BLaER1 treated with 17β-estradiol and CSF1 and Interleukin-3, amounts not matched to agents 10 nM and 100 nM (cell line): ENCODE measurements around the gene SNED1.

Experiments used
- H3K27ac ChIP-seq, 11 experiments: shearing (Covaris generic); formaldehyde crosslinking; 2 replicates each; pipeline ENCODE4 v1.8.1; 2022
- H3K27me3 ChIP-seq, 11 experiments: shearing (Covaris generic); formaldehyde crosslinking; 2 replicates each; pipeline ENCODE4 v1.8.1; 2022
- H3K36me3 ChIP-seq, 11 experiments: shearing (Covaris generic); formaldehyde crosslinking; 2 replicates each; pipeline ENCODE4 v1.8.1; 2022
- H3K4me1 ChIP-seq, 10 experiments: shearing (Covaris generic); formaldehyde crosslinking; 2 replicates each; pipeline ENCODE4 v1.8.1; 2022
- H3K4me2 ChIP-seq, 11 experiments: shearing (Covaris generic); formaldehyde crosslinking; 2 replicates each; pipeline ENCODE4 v1.8.1; 2022
- H3K4me3 ChIP-seq, 10 experiments: shearing (Covaris generic); formaldehyde crosslinking; 2 replicates each; pipeline ENCODE4 v1.8.1; 2022
- H3K9ac ChIP-seq, 11 experiments: shearing (Covaris generic); formaldehyde crosslinking; 2 replicates each; pipeline ENCODE4 v1.8.1; 2022
- H3K9me3 ChIP-seq, 11 experiments: shearing (Covaris generic); formaldehyde crosslinking; replicated peaks in 1 of 11; 2 replicates each; pipeline ENCODE4 v1.8.1; 2022
- H4K20me1 ChIP-seq, 11 experiments: shearing (Covaris generic); formaldehyde crosslinking; 2 replicates each; pipeline ENCODE4 v1.8.1; 2022
- Cebpa-rat ChIP-seq, 11 experiments: shearing (Covaris generic); IDR thresholded peaks; 2 replicates each; pipeline ENCODE4 v1.8.1; 2022

The SNED1 gene

GRCh38 chr2:241140445-241140840 is 142.0 kb downstream of the SNED1 start:
- Histone ChIP-seq H3K4me3 (no peak overlapping the region), H3K27me3 (no peaks in the 10 kb centered on the region), H3K9ac (no peak overlapping the region), H3K9me3 (no peaks in the 10 kb centered on the region), H3K4me2 (no peak overlapping the region), H3K27ac (no peak overlapping the region), H3K36me3 (peaks cover 17 to 88% (median 65%) of the 10 kb centered on the region in 11 experiments), H4K20me1 (peaks cover 0 to 54% (median 6%) of the 10 kb centered on the region in 11 experiments; a peak in 8 of 22 replicates), H3K4me1 (no peaks in the 10 kb centered on the region)
- no peak for TF ChIP-seq Cebpa-rat (IDR thresholded peaks at IDR 0.05)

- no peak overlapping the region for H3K9ac ChIP-seq
- no peak for TF ChIP-seq Cebpa-rat (IDR thresholded peaks at IDR 0.05)
- no peaks in the 10 kb centered on the region for H3K27me3 ChIP-seq
- H3K27ac ChIP-seq, result no peak overlapping the region
- H3K36me3 ChIP-seq, result peaks cover 17 to 80% (median 56%) of the 10 kb centered on the region in 11 experiments
- H4K20me1 ChIP-seq, result peaks cover 0 to 54% (median 6%) of the 10 kb centered on the region in 11 experiments; a peak in 8 of 22 replicates
- no peak overlapping the region for H3K4me3 ChIP-seq
- no peaks in the 10 kb centered on the region for H3K9me3 ChIP-seq
- peaks cover 0 to 2% (median 0%) of the 10 kb centered on the region in 10 experiments; a peak in 2 of 20 replicates for H3K4me1 ChIP-seq
- H3K4me2 ChIP-seq, result no peak overlapping the region
Observed at GRCh38 chr2:241141214-241141770, 142.9 kb downstream of the SNED1 start.

DNA sequence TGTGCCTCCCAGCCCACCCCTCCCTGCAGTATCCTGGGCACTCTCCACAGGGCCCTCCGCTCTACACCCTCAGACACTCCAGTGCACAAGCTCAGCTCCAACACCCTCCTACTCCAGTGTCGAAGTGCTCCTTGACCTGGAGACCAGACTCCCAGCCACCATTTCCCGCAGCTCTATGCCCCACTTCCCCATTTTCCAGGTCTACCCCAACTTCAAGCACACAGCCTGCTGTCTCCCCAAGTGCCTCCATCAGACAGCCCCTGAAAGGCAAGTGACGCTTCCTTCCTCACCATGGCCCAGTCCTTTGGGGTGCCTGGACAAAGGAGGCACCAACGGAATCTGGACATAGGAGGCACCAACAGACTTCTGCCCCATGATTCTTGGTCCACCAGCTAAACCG is 143.6 kb downstream of the SNED1 start:
- Histone ChIP-seq H3K4me3 (no peak overlapping the region), H3K27ac (no peak overlapping the region), H3K27me3 (no peaks in the 10 kb centered on the region), H3K4me1 (peaks cover 0 to 7% (median 0%) of the 10 kb centered on the region in 10 experiments; a peak in 2 of 20 replicates), H3K9ac (no peak overlapping the region), H4K20me1 (peaks cover 0 to 54% (median 10%) of the 10 kb centered on the region in 11 experiments; a peak in 8 of 22 replicates), H3K4me2 (no peak overlapping the region), H3K9me3 (no peaks in the 10 kb centered on the region), H3K36me3 (peaks cover 13 to 73% (median 50%) of the 10 kb centered on the region in 11 experiments)
- TF ChIP-seq Cebpa-rat (IDR thresholded peaks at IDR 0.05), result no peak

GRCh38 chr2:241142593-241142992 is 144.2 kb downstream of the SNED1 start:
- Histone ChIP-seq H3K4me3 (no peak overlapping the region), H3K9me3 (no peaks in the 10 kb centered on the region), H3K9ac (no peak overlapping the region), H3K27me3 (no peaks in the 10 kb centered on the region), H3K4me2 (no peak overlapping the region), H3K4me1 (peaks cover 0 to 7% (median 4%) of the 10 kb centered on the region in 10 experiments; a peak in 14 of 20 replicates), H3K36me3 (peaks cover 12 to 68% (median 45%) of the 10 kb centered on the region in 11 experiments), H3K27ac (no peak overlapping the region), H4K20me1 (peaks cover 0 to 57% (median 11%) of the 10 kb centered on the region in 11 experiments; a peak in 11 of 22 replicates)
- TF ChIP-seq Cebpa-rat (IDR thresholded peaks at IDR 0.05), result no peak
